Measurements from ENCODE around the gene FMO5.

GRCh38 chr1:147236448-147236847, 11.3 kb upstream of the FMO5 start:
- no peak for TF ChIP-seq CTCF (IDR thresholded peaks at IDR 0.05)
- TF ChIP-seq POLR2A (IDR thresholded peaks at IDR 0.05) = no peak
